GM23338 (cell line): ENCODE measurements around the gene HSPBAP1.

ENCODE experiments used
- EZH2 ChIP-seq: fragments of 200-600 bp; sonication (generic); IDR thresholded peaks from one replicate; pipeline ENCODE4 v1.8.0; 2017; ENCODE audit warnings: antibody characterized with exemption, mild to moderate bottlenecking, low read depth; ENCODE audit not compliant: unreplicated experiment
- EZH2phosphoT487 ChIP-seq: fragments of 200-600 bp; sonication (generic); IDR thresholded peaks from one replicate; pipeline ENCODE4 v1.8.1; 2018; ENCODE audit warnings: antibody characterized with exemption; ENCODE audit not compliant: unreplicated experiment
- TF ChIP-seq, protein P1 (sequence below), 2 experiments: fragments of 200-600 bp in 1 of 2; sonication (generic) in 1 of 2; conservative IDR thresholded peaks; 2 replicates each; pipeline versions ENCODE4 v1.5.1 to v1.6.1; 2016 to 2017; ENCODE audit warnings: antibody characterized with exemption in 2 of 2, low read depth in 2 of 2, mild to moderate bottlenecking in 2 of 2, moderate library complexity in 1 of 2

DNA sequence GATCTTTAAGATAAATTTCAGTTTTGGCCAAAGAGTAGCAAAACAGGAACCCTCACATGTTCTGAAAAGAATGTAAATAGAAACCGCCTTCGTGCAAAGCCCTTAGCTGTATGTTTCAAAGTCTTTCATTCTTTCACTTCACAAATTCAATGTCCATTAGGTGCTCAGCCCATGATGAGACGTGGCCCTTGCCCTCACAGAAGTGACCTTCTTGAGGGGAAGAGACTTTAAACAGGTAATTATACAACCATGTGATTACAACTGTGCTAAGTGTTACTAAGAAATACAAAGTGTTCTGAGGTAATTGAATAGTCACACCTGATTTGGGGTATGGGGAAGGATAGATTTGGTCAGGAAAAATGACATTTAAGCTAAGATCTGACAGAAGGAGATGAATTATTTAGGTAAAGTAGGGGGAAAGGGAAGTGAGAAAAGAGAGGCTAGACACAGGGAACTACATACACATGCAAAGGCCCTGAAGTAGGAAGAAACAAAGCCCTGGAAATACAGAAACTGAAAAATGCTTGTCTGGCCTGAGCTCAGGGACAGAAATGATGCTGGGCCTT is 19.6 kb downstream of the HSPBAP1 start:
- TF ChIP-seq, protein P1, sequence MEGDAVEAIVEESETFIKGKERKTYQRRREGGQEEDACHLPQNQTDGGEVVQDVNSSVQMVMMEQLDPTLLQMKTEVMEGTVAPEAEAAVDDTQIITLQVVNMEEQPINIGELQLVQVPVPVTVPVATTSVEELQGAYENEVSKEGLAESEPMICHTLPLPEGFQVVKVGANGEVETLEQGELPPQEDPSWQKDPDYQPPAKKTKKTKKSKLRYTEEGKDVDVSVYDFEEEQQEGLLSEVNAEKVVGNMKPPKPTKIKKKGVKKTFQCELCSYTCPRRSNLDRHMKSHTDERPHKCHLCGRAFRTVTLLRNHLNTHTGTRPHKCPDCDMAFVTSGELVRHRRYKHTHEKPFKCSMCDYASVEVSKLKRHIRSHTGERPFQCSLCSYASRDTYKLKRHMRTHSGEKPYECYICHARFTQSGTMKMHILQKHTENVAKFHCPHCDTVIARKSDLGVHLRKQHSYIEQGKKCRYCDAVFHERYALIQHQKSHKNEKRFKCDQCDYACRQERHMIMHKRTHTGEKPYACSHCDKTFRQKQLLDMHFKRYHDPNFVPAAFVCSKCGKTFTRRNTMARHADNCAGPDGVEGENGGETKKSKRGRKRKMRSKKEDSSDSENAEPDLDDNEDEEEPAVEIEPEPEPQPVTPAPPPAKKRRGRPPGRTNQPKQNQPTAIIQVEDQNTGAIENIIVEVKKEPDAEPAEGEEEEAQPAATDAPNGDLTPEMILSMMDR (conservative IDR thresholded peaks at IDR 0.05; ENCODE audit: low read depth in 2 of 2) = no peak
- TF ChIP-seq EZH2 = no peak
- TF ChIP-seq EZH2phosphoT487 = no peak
